BJ (cell line): Measurements from ENCODE around the gene DNAJC5. TPM values are rescaled to one million over a fixed set of nuclear protein-coding genes. Genes with fewer than 3 reads are reported as not detected.
"Not testable (repeated sequence)": the region's sequence is repeated elsewhere in the genome, so short reads cannot be mapped to it uniquely, and the experiment has no call there.

ENCODE experiments used
- CTCF ChIA-PET: fragments of 350-600 bp; formaldehyde crosslinking; extraction: SDS; loops from one replicate; lab custom pipeline; 2021; ENCODE audit warnings: antibody characterized with exemption, inconsistent platforms; lab: Yijun Ruan, JAX
- POLR2A ChIA-PET: fragments of 300-600 bp; sonication (Branson Sonifier 250); formaldehyde crosslinking; extraction: SDS; loops from one replicate; lab custom pipeline; 2021; ENCODE audit warnings: antibody characterized with exemption; lab: Charles Lee
- DNase-seq: peaks from one replicate; pipeline ENCODE4 v3.0.0-alpha.2; 2011; ENCODE audit warnings: low read depth
- H3K27me3 ChIP-seq: 2 replicates; pipeline ENCODE4 v1.6.0; 2011; ENCODE audit warnings: low read length; ENCODE audit not compliant: control insufficient read depth, insufficient read depth
- H3K36me3 ChIP-seq: 2 replicates; pipeline ENCODE4 v1.5.1; 2011; ENCODE audit warnings: low read length; ENCODE audit not compliant: control insufficient read depth, insufficient read depth
- H3K4me3 ChIP-seq: 2 replicates; pipeline ENCODE4 v1.5.1; 2011; ENCODE audit warnings: low read depth, mild to moderate bottlenecking, control low read depth, low read length
- polyA plus RNA-seq: library from polyadenylated mRNA; depleted of rRNA; stranded (reverse); fragments of >200 nt; gene quantifications from 2 replicates; pipeline ENCODE4 v1.2.3, GENCODE V29; 2011
- TF ChIP-seq, protein P1 (sequence below): IDR thresholded peaks from 2 replicates; pipeline ENCODE4 v1.5.1; 2011; ENCODE audit warnings: low read depth, mild to moderate bottlenecking, control low read depth, inconsistent platforms, low read length, moderate library complexity; ENCODE audit not compliant: insufficient read depth

Gene DNAJC5
- polyA plus RNA-seq, 1 experiment, result 45.6 TPM

DNA sequence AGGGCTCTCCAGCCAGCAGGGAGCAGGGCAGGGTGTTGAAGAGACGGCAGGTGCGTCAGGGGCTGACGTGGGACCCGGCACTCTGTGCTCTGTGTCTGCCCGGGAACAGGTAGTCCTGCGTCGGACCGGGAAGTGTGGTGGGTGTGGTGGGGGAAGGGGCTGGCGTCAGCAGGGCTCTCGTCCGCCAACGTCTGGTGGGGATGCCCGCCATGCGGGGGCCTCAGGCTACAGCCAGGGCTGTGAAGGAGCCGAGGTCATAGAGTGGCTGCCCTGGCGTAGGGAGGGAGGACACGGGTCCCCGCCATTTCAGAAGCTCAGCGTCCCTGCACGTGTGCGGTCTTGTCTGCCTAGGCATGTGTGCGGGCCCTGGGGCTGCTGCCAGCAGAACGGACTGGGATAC is 25.3 kb downstream of the DNAJC5 start:
- no peak for DNase-seq
- TF ChIP-seq, protein P1, sequence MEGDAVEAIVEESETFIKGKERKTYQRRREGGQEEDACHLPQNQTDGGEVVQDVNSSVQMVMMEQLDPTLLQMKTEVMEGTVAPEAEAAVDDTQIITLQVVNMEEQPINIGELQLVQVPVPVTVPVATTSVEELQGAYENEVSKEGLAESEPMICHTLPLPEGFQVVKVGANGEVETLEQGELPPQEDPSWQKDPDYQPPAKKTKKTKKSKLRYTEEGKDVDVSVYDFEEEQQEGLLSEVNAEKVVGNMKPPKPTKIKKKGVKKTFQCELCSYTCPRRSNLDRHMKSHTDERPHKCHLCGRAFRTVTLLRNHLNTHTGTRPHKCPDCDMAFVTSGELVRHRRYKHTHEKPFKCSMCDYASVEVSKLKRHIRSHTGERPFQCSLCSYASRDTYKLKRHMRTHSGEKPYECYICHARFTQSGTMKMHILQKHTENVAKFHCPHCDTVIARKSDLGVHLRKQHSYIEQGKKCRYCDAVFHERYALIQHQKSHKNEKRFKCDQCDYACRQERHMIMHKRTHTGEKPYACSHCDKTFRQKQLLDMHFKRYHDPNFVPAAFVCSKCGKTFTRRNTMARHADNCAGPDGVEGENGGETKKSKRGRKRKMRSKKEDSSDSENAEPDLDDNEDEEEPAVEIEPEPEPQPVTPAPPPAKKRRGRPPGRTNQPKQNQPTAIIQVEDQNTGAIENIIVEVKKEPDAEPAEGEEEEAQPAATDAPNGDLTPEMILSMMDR, result no peak
- Histone ChIP-seq H3K36me3 (peaks cover 6% of the 10 kb centered on the region; the same call in 1 of the 2 replicates), H3K27me3 (no peaks in the 10 kb centered on the region), H3K4me3 (no peak overlapping the region)
- ChIA-PET CTCF (interaction anchor here (1.3 kb wide), 1 partner anchor 14 kb away, joined by 4 read pairs; no protein-coding TSS in a partner anchor), POLR2A (no interaction called here)

DNA sequence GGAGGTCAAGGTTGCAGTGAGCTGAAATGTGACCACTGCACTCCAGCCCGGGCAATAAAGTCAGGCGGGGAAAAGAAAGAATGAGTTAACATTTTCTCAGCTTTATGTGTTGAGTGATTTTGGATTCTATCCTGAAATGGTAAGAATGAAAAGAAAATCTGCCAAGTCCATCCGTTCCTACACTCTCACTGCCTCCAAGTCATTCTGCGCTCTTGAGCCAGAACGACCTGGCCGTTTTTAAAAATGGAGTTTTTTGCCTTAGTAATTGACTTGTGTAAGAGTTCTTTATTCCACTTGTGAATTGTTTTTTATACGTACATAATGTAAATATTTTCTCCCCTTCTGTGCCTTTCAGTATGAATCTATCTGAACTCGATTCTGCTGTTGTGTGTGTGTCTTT is 28.7 kb downstream of the DNAJC5 start:
- H3K36me3 ChIP-seq, result peaks cover 9% of the 10 kb centered on the region
- TF ChIP-seq, protein P1, result no peak
- no peak overlapping the region for H3K4me3 ChIP-seq
- ChIA-PET CTCF (no interaction called here), POLR2A (no interaction called here)
- DNase-seq, result no peak
- no peaks in the 10 kb centered on the region for H3K27me3 ChIP-seq

DNA sequence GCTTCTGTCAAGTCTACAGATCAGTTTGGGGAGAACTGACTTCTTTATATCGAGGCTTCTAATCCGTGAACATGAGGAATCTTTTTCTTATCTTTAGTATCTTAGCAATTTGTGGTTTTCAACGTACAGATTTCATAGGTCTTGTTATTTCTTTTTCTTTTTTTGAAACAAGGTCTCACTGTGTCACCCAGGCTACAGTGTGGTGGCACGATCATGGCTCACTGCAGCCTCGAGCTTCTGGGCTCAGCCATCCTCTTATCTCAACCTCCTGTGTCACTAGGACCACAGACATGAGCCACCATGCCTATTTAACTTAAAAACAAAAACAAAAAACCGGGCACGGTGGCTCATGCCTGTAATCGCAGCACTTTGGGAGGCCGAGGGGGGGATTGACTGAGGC is 29.3 kb downstream of the DNAJC5 start:
- POLR2A ChIA-PET, result no interaction called here
- Histone ChIP-seq H3K36me3 (peaks cover 11% of the 10 kb centered on the region), H3K27me3 (no peaks in the 10 kb centered on the region), H3K4me3 (no peak overlapping the region)
- TF ChIP-seq, protein P1, result no peak
- CTCF ChIA-PET, result no interaction called here
- no peak for DNase-seq

GRCh38 chr20:63926298-63926697 is 31.4 kb downstream of the DNAJC5 start:
- POLR2A ChIA-PET, result no interaction called here
- Histone ChIP-seq H3K36me3 (peaks cover 22% of the 10 kb centered on the region), H3K27me3 (no peaks in the 10 kb centered on the region), H3K4me3 (no peak overlapping the region)
- CTCF ChIA-PET, result no interaction called here
- no peak for DNase-seq
- TF ChIP-seq, protein P1, result no peak

GRCh38 chr20:63929071-63929470 is 34.1 kb downstream of the DNAJC5 start:
- POLR2A ChIA-PET, result no interaction called here
- no peak overlapping the region for H3K4me3 ChIP-seq
- H3K36me3 ChIP-seq, result peaks cover 34% of the 10 kb centered on the region
- CTCF ChIA-PET, result interaction anchor here (0.6 kb wide), 1 partner anchor 28 kb away, joined by 3 read pairs; no protein-coding TSS in a partner anchor
- no peaks in the 10 kb centered on the region for H3K27me3 ChIP-seq
- TF ChIP-seq, protein P1, result no peak
- no peak for DNase-seq

DNA sequence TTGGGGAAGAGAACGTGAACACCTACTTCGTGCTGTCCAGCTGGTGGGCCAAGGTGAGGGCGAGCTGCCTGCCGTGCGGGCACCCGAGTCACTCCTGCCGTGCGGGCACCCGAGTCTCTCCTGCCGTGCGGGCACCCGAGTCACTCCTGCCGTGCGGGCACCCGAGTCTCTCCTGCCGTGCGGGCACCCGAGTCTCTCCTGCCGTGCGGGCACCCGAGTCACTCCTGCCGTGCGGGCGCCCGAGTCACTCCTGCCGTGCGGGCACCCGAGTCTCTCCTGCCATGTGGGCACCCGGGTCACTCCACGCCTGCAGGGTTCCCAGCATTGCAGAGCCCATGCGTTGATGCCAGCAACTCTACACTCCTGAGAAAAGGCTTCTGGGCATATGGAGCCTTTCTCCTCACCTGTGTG is 34.6 kb downstream of the DNAJC5 start:
- POLR2A ChIA-PET, H3K4me3 ChIP-seq, DNase-seq, H3K27me3 ChIP-seq: not testable (repeated sequence)
- CTCF ChIA-PET, result interaction anchor here (0.6 kb wide), 1 partner anchor 28 kb away, joined by 3 read pairs; no protein-coding TSS in a partner anchor
- H3K36me3 ChIP-seq, result peaks cover 34% of the 10 kb centered on the region
